Right lobe of liver (tissue), 4 donors: Measurements from ENCODE around the gene HID1.

Experiments used
- CTCF ChIP-seq, 4 donors: fragments of 200-600 bp in 3 of 4; fragments of 450-650 bp in 1 of 4; IDR thresholded peaks; one replicate each; pipeline versions ENCODE4 v1.5.1 to v1.8.0; 2016 to 2022; ENCODE audit warnings: antibody characterized with exemption in 4 of 4, mild to moderate bottlenecking in 2 of 4
- POLR2A ChIP-seq: fragments of 450-650 bp; IDR thresholded peaks from one replicate; pipeline ENCODE4 v1.6.1; 2017; ENCODE audit warnings: antibody characterized with exemption, mild to moderate bottlenecking
- donor health status: DM: no; HTN: no; CAD: no.
- donor health status: DM: no; HTN: no; CAD: no.
- donor health status: DM: no; HTN: yes; CAD: no.

GRCh38 chr17:74987909-74988711 lies 15.6 kb upstream of the HID1 start:
- peak; percentile 2 to 20 (median 8) for TF ChIP-seq CTCF (IDR thresholded peaks at IDR 0.05)
- TF ChIP-seq POLR2A = no peak
